ENCODE results near the gene NECTIN1. TPM values are rescaled to one million over a fixed set of nuclear protein-coding genes. Genes with fewer than 3 reads are reported as not detected.

NECTIN1 gene
- total and polyA plus RNA-seq, 2 donors (not counting 3 experiments of a cell fraction or from before 2014, with no cell fraction given) = 10.8 to 23.6 TPM

- intact Hi-C loops (cut with micrococcal nuclease) = loop anchor here (5.0 kb wide), 1 partner anchor 162 kb away; no protein-coding TSS in a partner anchor
- CTCF ChIA-PET = no interaction called here
- H3K9me1 ChIP-seq (replicated peaks; ENCODE audit: control insufficient read depth, extremely low read depth, insufficient read depth, low read length) = no peaks in the 10 kb centered on the region
- no peaks in the 10 kb centered on the region for H3K36me3 ChIP-seq (ENCODE audit: control insufficient read depth in 2 of 2, extremely low read depth in 1 of 2, insufficient read depth in 2 of 2, low read length in 2 of 2)
- dilution Hi-C loops (cut with MboI; ENCODE audit: extremely low pct_ligation_motif_present, low sequenced_read_pairs) = no loop called here
- no peak overlapping the region for H3K4me3 ChIP-seq (replicated peaks in 1 of 3; ENCODE audit: insufficient read depth in 1 of 3, low read depth in 1 of 3, low read length in 3 of 3)
- H3K9ac ChIP-seq (replicated peaks; ENCODE audit: extremely low read depth, insufficient read depth, low read length) = no peak overlapping the region
- H3K4me1 ChIP-seq (ENCODE audit: control insufficient read depth, extremely low read depth, insufficient read depth, low read length) = no peaks in the 10 kb centered on the region
- H3K27ac ChIP-seq (ENCODE audit: insufficient read depth, low read depth, low read length) = no peak overlapping the region
- H3K27me3 ChIP-seq (ENCODE audit: control insufficient read depth in 2 of 2, insufficient read depth in 2 of 2, low read length in 2 of 2) = peaks cover 0 to 2% of the 10 kb centered on the region in 2 experiments
- H3K79me2 ChIP-seq (ENCODE audit: control insufficient read depth, insufficient read depth, low read length) = no peaks in the 10 kb centered on the region
- no peaks in the 10 kb centered on the region for H4K20me1 ChIP-seq (replicated peaks; ENCODE audit: control insufficient read depth, extremely low read depth, insufficient read depth, low read length)
- no peak for DNase-seq (ENCODE audit: low read depth, low spot score)
- POLR2A ChIA-PET = no interaction called here
- no peak overlapping the region for H2AFZ ChIP-seq (ENCODE audit: low read depth, low read length)
- H3K4me2 ChIP-seq (ENCODE audit: insufficient read depth, low read length) = no peak overlapping the region
- no peaks in the 10 kb centered on the region for H3K9me3 ChIP-seq (replicated peaks; ENCODE audit: control insufficient read depth, insufficient read depth, low read length)
- FAIRE-seq = no peak
- TF ChIP-seq POLR2A (IDR thresholded peaks at IDR 0.05; ENCODE audit: low read depth, low read length) = no peak
- no peak for TF ChIP-seq FOS (IDR thresholded peaks at IDR 0.05; ENCODE audit: borderline replicate concordance, insufficient read depth, low read length)
- no peak for TF ChIP-seq CTCF (IDR thresholded peaks at IDR 0.05; ENCODE audit: extremely low read depth in 1 of 2, insufficient read depth in 1 of 2, low read depth in 1 of 2, low read length in 2 of 2)
- TF ChIP-seq EZH2 (IDR thresholded peaks at IDR 0.05; ENCODE audit: borderline replicate concordance, low read depth, low read length, severe bottlenecking) = no peak
- no TSS peak for BruUV-seq (replicated peaks)
These were observed 85.1 kb downstream of the NECTIN1 start for GRCh38 chr11:119643876-119644225.

- DNase-seq (ENCODE audit: low read depth, low spot score) = no peak
- Histone ChIP-seq H3K9me1 (replicated peaks; ENCODE audit: control insufficient read depth, extremely low read depth, insufficient read depth, low read length) (no peaks in the 10 kb centered on the region), H3K36me3 (ENCODE audit: control insufficient read depth in 2 of 2, extremely low read depth in 1 of 2, insufficient read depth in 2 of 2, low read length in 2 of 2) (no peaks in the 10 kb centered on the region), H3K27me3 (ENCODE audit: control insufficient read depth in 2 of 2, insufficient read depth in 2 of 2, low read length in 2 of 2) (peaks cover 0 to 2% of the 10 kb centered on the region in 2 experiments), H3K4me3 (replicated peaks in 1 of 3; ENCODE audit: insufficient read depth in 1 of 3, low read depth in 1 of 3, low read length in 3 of 3) (no peak overlapping the region), H3K9ac (replicated peaks; ENCODE audit: extremely low read depth, insufficient read depth, low read length) (no peak overlapping the region), H3K9me3 (replicated peaks; ENCODE audit: control insufficient read depth, insufficient read depth, low read length) (no peaks in the 10 kb centered on the region), H3K27ac (ENCODE audit: insufficient read depth, low read depth, low read length) (no peak overlapping the region), H3K4me2 (ENCODE audit: insufficient read depth, low read length) (no peak overlapping the region), H3K4me1 (ENCODE audit: control insufficient read depth, extremely low read depth, insufficient read depth, low read length) (no peaks in the 10 kb centered on the region), H4K20me1 (replicated peaks; ENCODE audit: control insufficient read depth, extremely low read depth, insufficient read depth, low read length) (no peaks in the 10 kb centered on the region), H2AFZ (ENCODE audit: low read depth, low read length) (no peak overlapping the region), H3K79me2 (ENCODE audit: control insufficient read depth, insufficient read depth, low read length) (no peaks in the 10 kb centered on the region)
- dilution Hi-C loops (cut with MboI; ENCODE audit: extremely low pct_ligation_motif_present, low sequenced_read_pairs) (no loop called here), intact Hi-C loops (cut with micrococcal nuclease) (loop anchor here (5.0 kb wide), 1 partner anchor 161 kb away; no protein-coding TSS in a partner anchor)
- ChIA-PET CTCF (interaction anchor here (1.8 kb wide), 1 partner anchor 100 kb away, joined by 9 read pairs; no protein-coding TSS in a partner anchor), POLR2A (no interaction called here)
- TF ChIP-seq EZH2 (IDR thresholded peaks at IDR 0.05; ENCODE audit: borderline replicate concordance, low read depth, low read length, severe bottlenecking) (no peak), JUN (IDR thresholded peaks at IDR 0.05; ENCODE audit: borderline replicate concordance, insufficient read depth, insufficient read length, low read depth) (no peak), GATA2 (IDR thresholded peaks at IDR 0.05; ENCODE audit: insufficient read depth, insufficient read length, low read depth, low read length) (no peak), CTCF (IDR thresholded peaks at IDR 0.05; ENCODE audit: extremely low read depth in 1 of 2, insufficient read depth in 1 of 2, low read depth in 1 of 2, low read length in 2 of 2) (no peak), POLR2A (IDR thresholded peaks at IDR 0.05; ENCODE audit: low read depth, low read length) (no peak), FOS (IDR thresholded peaks at IDR 0.05; ENCODE audit: borderline replicate concordance, insufficient read depth, low read length) (no peak), MYC (IDR thresholded peaks at IDR 0.05; ENCODE audit: low read depth, low read length) (no peak), POLR2AphosphoS5 (IDR thresholded peaks at IDR 0.05; ENCODE audit: insufficient read depth, low read depth, low read length) (no peak), MAX (IDR thresholded peaks at IDR 0.05; ENCODE audit: insufficient read depth, insufficient read length) (no peak)
- BruUV-seq (replicated peaks) = no TSS peak
- no peak for FAIRE-seq
These were observed 85.7 kb downstream of the NECTIN1 start for GRCh38 chr11:119643212-119643875.

All from endothelial cell of umbilical vein (primary cell).